Stimulated activated CD8-positive, alpha-beta memory T cell treated with anti-CD3 and anti-CD28 coated beads, Interleukin-15, amount 100 ng/mL, for 4 hours (primary cell): ENCODE measurements around the gene MAPK9.

Source experiments
- DNase-seq, 2 donors: peaks; one replicate each; pipeline ENCODE4 v3.0.0-alpha.2; 2020; ENCODE audit warnings: low read depth in 2 of 2

The MAPK9 gene

GRCh38 chr5:180294913-180295555 lies 3.2 kb upstream of the MAPK9 start:
- DNase-seq, result no peak

- no peak for DNase-seq
These were observed 2.5 kb upstream of the MAPK9 start for GRCh38 chr5:180294411-180294810.

GRCh38 chr5:180291234-180291940 lies 496 bp downstream of the MAPK9 start:
- DNase-seq, result no peak

GRCh38 chr5:180290568-180291233 lies 1.2 kb downstream of the MAPK9 start:
- DNase-seq, result no peak

DNA sequence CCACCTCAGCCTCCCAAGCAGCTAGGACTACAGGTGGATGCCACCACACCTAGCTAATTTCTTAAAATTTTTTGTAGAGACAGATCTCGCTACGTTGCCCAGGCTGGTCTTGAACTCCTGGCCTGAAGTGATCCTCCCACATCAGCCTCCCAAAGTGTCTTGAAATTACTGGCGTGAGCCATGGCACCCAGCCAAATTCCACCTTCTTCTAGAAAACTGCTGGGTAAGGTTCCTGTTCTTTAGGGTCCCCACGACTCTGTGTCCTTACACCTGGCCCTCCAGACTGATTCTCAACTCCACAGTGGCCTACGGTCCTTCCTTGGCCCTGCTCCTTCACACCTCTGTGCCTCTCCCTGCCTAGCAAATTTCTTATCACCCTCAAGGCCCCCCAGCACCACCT lies 1.9 kb downstream of the MAPK9 start:
- no peak for DNase-seq

GRCh38 chr5:180289433-180289832 lies 2.5 kb downstream of the MAPK9 start:
- DNase-seq, result no peak

- DNase-seq, result no peak
These were observed 4.0 kb downstream of the MAPK9 start for GRCh38 chr5:180287868-180288267.

DNA sequence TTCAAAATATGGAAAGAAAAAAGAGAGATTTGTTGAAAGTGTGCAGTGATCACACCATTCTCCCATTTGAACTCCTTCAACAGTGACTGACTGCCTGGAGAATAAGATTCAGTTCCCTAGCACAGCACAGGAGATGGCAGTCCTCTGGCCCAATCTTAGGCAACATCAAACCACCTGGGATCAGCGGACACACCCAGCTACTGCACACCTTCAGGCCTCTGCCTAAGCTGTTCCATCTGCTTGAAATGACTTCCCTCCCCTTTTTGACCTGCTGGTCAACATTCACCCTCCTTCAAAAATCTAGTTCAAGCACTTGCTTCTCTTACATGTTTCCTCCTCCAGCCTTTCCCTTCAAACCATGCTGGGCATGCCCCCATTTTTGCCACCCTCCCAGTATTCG lies 4.5 kb downstream of the MAPK9 start:
- DNase-seq, result no peak

GRCh38 chr5:180284149-180284548 lies 7.7 kb downstream of the MAPK9 start:
- DNase-seq, result no peak

DNA sequence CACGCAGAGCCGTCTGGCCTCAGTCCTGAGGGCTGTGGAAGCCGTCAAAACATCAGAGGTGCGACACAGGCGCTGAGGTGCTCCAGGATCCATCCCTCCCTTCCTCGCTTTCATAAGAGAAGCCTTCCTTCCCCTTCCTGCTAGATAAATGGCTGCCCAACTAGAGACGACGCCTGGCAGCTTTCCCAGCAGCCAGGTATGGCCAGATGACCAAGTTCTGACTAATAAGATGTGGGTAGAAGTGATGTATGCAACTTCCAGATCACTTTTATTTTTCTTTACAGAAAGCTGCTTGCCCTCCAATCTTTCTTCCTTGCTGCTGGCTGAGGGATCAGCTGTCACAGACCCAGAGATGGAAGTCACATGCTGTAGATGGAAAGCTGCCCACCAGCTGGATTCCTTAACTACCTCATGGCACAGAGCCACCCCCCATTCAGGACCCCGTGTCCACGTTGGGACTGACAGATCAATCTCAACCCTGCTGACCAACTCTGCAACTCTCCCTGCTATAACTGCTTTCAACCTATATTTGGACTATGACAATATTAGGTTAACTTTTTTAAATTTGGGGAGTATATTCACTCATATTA lies 8.8 kb downstream of the MAPK9 start:
- DNase-seq, result no peak

DNA sequence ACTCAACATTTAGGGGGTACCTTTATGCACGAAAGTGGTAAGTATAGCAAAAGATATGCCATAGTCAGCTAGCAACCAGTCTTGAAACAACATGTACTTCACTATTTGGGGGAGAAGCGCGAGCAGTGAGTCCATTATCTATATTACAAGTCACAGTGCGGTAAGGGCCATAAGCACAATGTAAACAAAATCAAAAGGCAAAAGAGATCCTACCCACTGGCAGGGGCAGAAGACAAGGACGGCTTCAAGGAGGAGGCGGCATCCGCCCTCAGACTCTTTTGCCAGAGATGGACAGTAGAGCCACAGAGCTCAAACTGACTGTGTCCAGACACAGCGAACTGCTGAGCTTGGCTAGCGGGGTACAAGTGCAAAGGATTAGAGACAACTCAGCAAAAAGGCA lies 9.6 kb downstream of the MAPK9 start:
- no peak for DNase-seq

DNA sequence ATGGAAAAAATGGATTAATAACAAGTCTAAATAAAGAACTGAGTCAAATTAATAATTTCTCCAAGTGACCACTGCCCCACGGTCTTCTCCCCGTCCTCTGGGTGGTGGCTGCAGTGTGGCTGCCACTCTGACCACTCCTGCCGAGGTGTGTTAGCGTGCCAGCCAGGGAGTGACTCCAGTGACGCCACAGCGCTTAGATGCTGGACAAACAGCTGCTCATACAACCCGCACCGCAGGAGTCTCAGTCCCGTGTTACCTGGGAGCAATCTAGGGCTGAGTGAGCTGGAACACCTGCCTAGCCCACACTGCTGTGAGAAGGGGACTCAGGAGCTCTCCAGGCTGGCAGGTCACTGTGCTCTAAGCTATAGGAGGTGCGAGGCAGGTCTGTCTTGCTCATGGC lies 10.2 kb downstream of the MAPK9 start:
- no peak for DNase-seq

- DNase-seq, result no peak
These were observed 17.2 kb downstream of the MAPK9 start for GRCh38 chr5:180274695-180275094.

DNA sequence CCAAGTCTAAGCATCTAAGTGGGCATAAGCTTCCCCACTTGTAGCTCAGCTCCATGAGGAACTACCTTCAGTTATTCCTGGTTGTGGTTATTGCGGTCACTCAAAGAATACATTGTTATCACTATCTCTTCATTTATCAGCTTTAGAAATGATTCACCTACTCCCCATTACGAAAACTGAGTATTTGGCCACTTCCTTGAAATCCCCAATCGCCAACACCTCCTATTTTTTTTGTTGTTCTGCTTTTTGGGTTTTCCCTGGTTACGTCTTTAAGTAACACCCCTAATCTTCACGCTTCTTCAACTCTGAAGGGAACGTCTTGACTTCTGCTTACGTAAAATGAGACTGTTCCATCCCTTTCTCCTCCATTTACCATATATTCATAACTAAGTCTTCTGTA lies 20.7 kb downstream of the MAPK9 start:
- DNase-seq, result no peak

DNA sequence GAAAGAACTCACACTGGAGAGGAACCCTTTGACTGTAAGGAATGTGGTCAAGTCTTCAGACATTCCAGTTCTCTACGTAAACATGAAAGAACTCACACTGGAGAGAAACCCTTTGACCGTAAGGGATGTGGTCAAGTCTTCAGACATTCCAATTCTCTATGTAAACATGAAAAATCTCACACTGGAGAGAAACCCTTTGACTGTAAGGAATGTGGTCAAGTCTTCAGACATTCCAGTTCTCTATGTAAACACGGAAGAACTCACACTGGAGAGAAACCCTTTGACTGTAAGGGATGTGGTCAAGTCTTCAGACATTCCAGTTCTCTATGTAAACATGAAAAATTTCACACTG lies 32.6 kb downstream of the MAPK9 start:
- DNase-seq, result no peak

DNA sequence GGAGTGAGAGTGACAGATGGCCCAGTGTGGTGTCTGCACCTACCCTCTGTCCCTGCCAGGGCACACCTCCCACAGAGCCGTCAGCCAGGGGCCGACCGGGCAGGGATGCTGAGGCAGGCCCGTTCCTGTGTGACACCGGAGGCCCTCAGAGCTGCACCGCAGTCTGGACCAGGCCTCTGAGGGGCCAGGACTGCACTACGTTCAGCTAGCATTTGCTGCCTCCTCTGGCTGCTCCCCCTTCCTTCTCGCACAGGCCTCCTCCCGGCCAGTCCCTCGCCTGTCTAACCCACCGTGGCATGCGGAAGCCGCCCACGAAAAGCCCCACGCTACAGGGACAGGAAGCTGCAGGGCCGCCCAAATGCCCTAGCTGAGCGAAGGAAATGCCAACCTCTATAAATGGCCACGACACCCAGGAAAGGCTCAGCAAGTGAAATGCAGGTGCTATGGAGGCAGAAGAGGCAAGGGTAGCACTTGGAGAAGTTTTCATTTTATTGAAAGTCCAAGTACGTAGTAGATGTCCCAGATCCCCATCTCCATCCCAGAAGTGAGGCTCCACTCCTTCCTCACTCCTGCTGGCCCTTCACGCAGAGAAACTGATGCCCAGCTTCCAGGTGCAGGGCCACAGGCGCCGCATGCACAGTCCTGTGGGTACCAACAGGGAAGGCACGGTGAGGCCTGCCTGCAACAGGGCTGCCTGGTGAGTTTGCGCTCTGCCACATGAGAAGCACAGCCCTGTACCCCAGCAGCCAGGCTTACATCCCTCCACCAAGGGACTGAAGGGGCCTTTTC lies 38.7 kb downstream of the MAPK9 start:
- DNase-seq, result no peak

DNA sequence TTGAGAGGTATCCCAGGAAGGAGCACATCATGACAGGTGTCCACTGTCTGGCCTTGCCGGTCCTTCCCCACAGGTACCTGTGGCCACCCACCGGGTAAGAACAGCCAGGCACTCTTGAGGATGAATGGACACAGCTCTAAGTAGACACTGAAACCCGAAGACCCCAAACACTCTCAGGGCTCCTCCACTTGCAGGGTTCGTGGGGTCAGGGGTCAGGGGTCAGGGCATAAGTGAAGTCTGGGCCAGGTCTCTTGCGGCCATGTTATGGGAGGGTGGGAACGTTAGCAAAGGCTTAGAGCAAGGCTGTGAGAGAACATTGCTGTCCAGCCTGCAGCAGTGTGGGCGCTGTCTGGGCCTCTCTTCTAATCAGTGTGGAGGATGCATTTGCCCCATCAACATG lies 40.0 kb downstream of the MAPK9 start:
- no peak for DNase-seq

- DNase-seq, result no peak
These were observed 40.7 kb downstream of the MAPK9 start for GRCh38 chr5:180251141-180251540.

DNA sequence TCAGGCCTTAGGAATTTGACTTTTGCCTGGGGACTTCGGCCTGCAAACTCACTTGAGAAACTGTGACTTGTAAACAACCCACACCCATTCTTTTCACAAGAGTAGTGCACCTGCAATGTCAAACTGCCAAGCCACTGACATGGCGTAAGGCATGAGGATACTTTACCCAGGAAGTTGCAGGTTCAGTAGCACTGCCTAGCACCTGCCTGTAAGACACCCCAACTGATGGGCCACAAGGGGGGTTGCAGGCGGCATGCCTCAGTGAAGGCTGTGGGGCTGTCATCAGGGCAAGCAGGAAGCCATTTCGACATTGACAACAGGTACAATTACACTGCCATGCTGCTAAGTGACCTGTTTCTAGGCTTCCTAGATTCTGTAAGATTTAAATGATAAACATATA lies 41.6 kb downstream of the MAPK9 start:
- no peak for DNase-seq

GRCh38 chr5:180241600-180241999 lies 50.3 kb downstream of the MAPK9 start:
- DNase-seq, result no peak

GRCh38 chr5:180238631-180239030 lies 53.3 kb downstream of the MAPK9 start:
- DNase-seq, result no peak

GRCh38 chr5:180235846-180236245 lies 56.0 kb downstream of the MAPK9 start:
- DNase-seq, result no peak
